NCI-H748 (cell line): ENCODE results near the gene RHOBTB3.
A peak's percentile ranks its signal among the peaks of the same experiment; 100 is the strongest.

Source experiments
- DNase-seq: peaks from one replicate; lab custom pipeline; 2025; ENCODE audit not compliant: unreplicated experiment; lab: John Stamatoyannopoulos, UW

RHOBTB3 gene

DNA sequence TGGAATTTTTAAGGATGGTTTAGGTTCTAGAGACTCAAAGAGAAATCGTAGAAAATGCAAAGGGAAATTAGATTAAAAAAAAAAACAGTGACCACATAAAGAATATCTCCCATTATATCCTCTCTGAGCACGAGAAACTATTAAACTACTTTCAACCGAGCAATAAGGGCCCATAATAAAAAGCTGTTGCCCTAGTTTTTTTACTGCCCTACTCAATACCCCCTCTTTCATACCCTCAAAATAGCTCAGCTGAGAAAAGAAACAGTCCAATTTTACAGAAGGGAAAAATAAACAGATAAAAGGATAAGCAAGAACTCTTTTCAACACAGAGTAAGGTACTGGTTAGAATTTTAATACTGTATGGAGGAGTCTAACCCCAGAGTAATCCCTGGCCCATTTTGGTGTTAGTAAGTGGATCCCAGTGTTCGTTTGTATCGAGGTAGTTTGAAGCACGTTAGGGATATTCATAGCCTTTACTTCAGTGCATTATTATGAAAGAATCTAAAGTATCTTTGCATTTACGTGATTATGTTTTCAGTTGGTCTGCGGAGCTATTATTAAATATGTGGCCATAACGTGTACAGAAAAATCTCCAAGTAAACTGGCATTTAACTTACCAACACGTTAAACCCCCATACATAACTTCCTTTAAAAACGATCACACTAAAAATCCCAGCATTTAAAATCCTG lies 980 bp upstream of the RHOBTB3 start:
- peak; percentile 19 for DNase-seq

DNA sequence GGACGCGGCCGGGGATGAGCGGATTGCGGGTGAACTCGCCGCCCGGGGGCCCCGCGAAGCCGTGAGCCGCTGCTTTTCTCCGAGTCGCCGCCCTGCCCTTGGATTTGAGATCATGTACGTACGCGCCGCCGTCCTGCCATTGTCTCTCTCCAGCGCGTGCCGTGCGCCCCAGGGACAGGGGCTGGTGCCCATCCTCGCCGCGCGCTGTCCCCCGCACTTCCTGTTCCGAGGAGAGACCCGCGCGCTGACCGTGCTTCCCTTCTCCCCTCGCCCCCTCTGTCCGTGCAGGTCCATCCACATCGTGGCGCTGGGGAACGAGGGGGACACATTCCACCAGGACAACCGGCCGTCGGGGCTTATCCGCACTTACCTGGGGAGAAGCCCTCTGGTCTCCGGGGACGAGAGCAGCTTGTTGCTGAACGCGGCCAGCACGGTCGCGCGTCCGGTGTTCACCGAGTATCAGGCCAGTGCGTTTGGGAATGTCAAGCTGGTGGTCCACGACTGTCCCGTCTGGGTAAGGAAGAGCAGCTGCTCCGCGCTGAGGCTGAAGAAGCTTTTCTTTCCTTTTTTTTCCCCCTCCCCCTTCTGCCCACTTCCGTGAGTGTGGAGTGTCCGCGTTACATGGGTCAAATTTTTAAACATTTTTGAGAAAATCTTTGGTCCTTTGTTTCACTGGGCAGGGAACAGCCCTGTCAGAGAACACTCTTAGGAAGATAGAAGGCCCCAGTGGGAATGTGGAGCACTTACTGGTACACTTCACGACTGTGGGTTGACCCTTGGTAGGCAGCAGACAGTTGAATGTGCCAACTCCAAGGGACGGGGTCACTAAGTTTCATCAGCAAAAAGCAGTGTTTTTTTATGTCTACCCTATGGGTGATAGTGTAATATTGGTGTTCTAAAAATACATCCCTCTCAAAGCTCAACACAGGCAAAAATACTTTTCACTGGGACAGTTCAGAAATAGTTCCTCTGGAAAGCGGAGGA lies 727 bp downstream of the RHOBTB3 start:
- peak; percentile 72 for DNase-seq

DNA sequence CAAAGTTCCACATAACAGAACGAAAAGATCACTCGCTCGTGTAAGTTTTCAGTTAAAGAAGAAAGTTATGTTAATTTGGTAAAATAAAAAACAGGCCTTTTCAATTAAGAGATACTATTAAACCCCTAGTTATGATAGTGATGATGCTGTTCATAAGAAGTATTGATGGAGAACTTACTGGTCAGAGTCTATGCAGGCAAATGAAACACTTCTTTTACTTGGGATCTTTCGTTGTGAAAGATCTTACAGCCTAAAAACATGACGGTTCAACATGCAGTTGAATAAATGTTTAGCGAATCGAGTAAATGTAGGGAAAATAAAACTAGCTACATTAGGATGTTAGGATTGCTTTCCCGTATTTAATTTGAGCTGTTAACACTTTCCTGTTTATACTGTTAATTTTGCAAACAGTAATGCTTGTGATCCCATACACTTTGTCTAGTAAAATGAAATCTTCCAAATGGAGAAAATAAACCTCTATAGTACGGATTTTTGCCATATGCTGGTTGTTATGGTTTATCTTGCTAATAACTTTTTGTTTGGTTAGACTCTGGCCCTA lies 2.0 kb downstream of the RHOBTB3 start:
- no peak for DNase-seq

DNA sequence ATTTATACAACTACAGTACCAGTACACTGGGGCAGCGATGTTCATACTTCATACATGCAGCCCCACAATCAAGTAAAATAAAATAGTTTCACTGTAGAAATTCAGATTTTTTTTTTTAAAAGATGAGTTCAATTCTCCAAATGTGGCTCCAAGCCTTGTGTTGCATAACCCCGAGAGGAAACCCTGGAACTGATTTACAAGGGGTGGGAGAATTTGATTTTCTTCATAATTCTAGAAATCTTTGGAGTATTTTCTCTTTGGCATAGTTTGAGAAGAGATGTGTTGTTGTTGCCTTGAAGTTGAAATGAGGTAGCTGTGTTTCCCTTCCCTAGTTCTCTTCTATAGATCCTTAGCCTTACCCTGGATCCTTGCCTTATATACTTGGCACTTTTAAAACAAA lies 3.1 kb downstream of the RHOBTB3 start:
- DNase-seq = no peak

DNA sequence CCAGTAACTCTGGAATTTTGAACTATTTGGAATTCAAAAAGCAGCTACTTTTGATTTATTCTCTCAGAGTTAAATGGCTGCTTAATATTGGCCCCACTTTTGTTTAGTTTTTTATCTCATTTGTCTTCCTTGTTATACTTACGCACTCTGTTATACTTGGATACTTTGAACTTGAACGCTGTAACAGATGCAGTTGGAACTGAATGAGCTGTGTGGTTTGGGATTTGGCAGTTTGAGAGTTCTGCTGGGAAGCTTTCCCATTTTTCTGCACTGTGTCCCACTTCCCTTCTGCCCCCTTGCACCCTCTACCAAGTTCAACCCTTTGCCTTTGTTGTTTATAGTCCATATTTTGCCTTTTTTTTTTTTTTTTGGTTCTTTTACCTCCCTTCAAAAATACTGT lies 3.8 kb downstream of the RHOBTB3 start:
- DNase-seq = no peak

DNA sequence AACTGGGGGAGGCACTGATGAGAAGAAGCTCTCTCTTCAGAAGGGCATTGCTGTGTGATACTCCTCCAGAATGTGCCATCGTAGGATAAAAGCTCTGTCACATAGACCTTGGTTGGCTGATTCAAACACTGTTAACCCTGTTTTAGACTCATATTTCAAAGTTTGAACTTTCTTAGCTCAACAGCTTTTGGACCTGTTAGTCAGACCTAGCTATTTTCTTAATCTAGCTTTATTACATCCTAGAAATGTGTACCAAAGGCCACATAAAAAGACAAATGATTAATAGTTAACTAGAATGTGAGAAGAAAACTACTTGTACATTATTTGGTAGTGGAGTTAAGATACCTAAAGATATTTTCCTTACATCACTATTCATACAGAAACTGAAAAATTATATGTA lies 4.3 kb downstream of the RHOBTB3 start:
- DNase-seq = no peak

- DNase-seq = no peak
Measured at GRCh38 chr5:95738072-95738471, 6.9 kb downstream of the RHOBTB3 start.

GRCh38 chr5:95738834-95739233 lies 7.7 kb downstream of the RHOBTB3 start:
- DNase-seq = no peak

GRCh38 chr5:95739857-95740256 lies 8.7 kb downstream of the RHOBTB3 start:
- DNase-seq = no peak

GRCh38 chr5:95741458-95741857 lies 10.3 kb downstream of the RHOBTB3 start:
- DNase-seq = no peak

DNA sequence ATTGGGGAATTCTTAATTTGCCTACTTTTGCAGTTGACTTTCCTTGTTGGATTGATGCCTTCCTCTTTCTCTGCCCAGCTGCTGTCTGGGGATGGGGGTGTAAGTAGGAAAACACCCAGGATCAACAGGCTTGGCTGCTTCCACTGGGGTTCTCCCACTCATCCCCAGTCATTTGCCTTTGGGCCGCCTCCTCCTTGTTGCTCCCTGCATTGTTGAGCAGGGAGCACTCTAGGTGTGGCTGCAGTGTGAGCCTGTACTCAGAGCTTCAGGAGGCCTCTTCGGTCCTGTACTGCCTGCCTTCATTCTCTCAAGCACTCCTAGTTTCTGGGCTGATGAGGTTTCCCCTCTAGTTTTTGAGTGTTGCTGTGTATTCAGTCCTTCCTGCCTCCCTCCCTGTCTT lies 12.1 kb downstream of the RHOBTB3 start:
- no peak for DNase-seq

GRCh38 chr5:95743877-95744276 lies 12.7 kb downstream of the RHOBTB3 start:
- no peak for DNase-seq

- DNase-seq = no peak
Measured at GRCh38 chr5:95746194-95746593, 15.1 kb downstream of the RHOBTB3 start.

GRCh38 chr5:95746722-95747679 lies 15.9 kb downstream of the RHOBTB3 start:
- DNase-seq = no peak

DNA sequence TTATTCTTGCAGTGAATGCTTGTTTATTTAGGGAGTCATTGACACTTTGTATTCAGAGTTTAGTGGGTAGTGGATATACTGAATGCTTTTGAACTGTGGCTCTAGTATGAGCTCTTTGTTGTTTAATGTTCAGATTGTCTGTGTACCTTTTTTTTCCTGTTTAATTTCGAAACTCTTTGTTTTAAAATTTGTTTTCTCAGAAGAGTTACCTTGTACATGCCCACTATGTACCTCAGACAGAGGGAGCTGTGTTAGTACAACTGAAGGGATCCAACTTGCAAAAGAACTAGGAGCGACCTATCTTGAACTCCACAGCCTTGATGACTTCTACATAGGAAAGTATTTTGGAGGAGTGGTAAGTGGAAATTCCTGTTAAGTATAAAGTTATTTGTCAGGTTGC lies 17.0 kb downstream of the RHOBTB3 start:
- no peak for DNase-seq

GRCh38 chr5:95754545-95754944 lies 23.4 kb downstream of the RHOBTB3 start:
- no peak for DNase-seq

GRCh38 chr5:95759005-95759404 lies 27.9 kb downstream of the RHOBTB3 start:
- no peak for DNase-seq

DNA sequence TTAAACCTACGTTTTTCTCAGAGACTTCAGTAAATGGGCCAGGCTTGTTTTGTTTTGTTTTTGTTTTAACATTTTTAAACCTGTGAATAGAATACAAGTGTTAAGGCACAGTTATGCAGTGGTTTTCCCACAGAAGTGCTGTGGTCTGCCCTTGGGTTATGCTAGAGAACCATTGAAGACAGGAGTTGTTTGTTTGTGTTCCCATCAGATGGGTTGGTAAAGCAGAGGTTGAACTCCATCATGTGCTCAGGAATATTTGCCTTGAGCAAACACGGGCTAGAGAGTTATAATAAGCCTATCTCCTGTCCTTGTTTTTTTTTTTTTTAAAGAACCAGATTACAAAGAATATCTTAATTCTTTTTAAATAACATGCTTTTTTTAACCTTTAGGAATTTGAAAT lies 28.5 kb downstream of the RHOBTB3 start:
- DNase-seq = peak; percentile 43

DNA sequence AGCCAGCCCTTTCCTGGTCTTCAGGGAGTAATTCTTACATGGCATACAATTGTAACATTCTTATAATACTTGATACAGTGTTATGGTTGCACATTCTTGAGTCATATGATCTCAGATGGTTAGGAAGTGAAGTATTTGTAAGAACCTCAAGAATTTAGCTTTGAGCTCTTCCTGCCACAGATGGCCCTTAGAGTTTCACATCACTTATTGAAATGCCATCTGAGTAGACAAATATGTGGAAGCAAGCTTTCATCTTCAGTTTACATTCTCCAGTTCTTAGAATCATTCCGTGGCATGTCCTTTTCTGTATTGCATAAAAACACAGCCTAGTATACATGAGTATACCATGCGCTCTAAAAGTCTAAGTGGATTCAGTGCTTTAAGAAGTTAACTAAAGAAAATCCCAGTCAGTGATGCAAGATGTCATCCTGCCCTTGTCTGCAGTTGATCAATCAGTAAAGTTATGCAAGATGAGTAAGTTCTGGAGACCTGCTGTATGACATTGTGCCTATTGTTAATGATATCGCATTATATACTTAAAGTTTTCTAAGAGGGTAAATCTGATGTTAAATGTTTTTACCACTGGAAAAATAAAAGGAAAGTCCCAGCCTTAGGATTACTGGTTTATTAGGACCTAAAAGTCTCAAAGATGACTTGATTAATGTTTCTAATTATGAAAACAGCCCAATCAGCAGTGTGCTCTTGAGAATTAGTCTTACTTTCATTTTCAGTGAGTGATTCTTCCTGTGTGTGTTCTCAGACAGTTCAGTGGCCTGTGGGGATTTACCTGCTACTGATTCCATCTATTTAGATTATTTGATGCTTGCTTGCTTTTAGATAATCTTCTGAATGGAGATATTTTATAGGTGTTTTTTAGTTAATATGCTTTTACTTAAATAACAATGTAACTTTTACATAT lies 29.4 kb downstream of the RHOBTB3 start:
- DNase-seq = no peak
